BJ (cell line): ENCODE data around the gene SFXN1. TPM values are rescaled to one million over a fixed set of nuclear protein-coding genes. Genes with fewer than 3 reads are reported as not detected.

Source experiments
- CTCF ChIA-PET: fragments of 350-600 bp; formaldehyde crosslinking; extraction: SDS; loops from one replicate; lab custom pipeline; 2021; ENCODE audit warnings: antibody characterized with exemption, inconsistent platforms; lab: Yijun Ruan, JAX
- POLR2A ChIA-PET: fragments of 300-600 bp; sonication (Branson Sonifier 250); formaldehyde crosslinking; extraction: SDS; loops from one replicate; lab custom pipeline; 2021; ENCODE audit warnings: antibody characterized with exemption; lab: Charles Lee
- DNase-seq: peaks from one replicate; pipeline ENCODE4 v3.0.0-alpha.2; 2011; ENCODE audit warnings: low read depth
- H3K27me3 ChIP-seq: 2 replicates; pipeline ENCODE4 v1.6.0; 2011; ENCODE audit warnings: low read length; ENCODE audit not compliant: control insufficient read depth, insufficient read depth
- H3K36me3 ChIP-seq: 2 replicates; pipeline ENCODE4 v1.5.1; 2011; ENCODE audit warnings: low read length; ENCODE audit not compliant: control insufficient read depth, insufficient read depth
- H3K4me3 ChIP-seq: 2 replicates; pipeline ENCODE4 v1.5.1; 2011; ENCODE audit warnings: low read depth, mild to moderate bottlenecking, control low read depth, low read length
- polyA minus RNA-seq: library from RNA; depleted of rRNA, polyadenylated mRNA; stranded (reverse); fragments of >200 nt; gene quantifications from 2 replicates; pipeline ENCODE4 v1.2.3, GENCODE V29; 2011; rRNA and poly(A)+ RNA removed
- polyA plus RNA-seq: library from polyadenylated mRNA; depleted of rRNA; stranded (reverse); fragments of >200 nt; gene quantifications from 2 replicates; pipeline ENCODE4 v1.2.3, GENCODE V29; 2011; rRNA removed
- TF ChIP-seq, protein P1 (sequence below): IDR thresholded peaks from 2 replicates; pipeline ENCODE4 v1.5.1; 2011; ENCODE audit warnings: low read depth, mild to moderate bottlenecking, control low read depth, inconsistent platforms, low read length, moderate library complexity; ENCODE audit not compliant: insufficient read depth

Gene SFXN1, protein sequence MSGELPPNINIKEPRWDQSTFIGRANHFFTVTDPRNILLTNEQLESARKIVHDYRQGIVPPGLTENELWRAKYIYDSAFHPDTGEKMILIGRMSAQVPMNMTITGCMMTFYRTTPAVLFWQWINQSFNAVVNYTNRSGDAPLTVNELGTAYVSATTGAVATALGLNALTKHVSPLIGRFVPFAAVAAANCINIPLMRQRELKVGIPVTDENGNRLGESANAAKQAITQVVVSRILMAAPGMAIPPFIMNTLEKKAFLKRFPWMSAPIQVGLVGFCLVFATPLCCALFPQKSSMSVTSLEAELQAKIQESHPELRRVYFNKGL
- 89.9 and 103 TPM in 2 replicates for polyA plus RNA-seq
- polyA minus RNA-seq = 67.2 and 83.6 TPM in 2 replicates

- ChIA-PET CTCF (interaction anchor here (4.6 kb wide), 1 partner anchor 14 kb away, joined by 33 read pairs; no protein-coding TSS in a partner anchor), POLR2A (no interaction called here)
These were observed at the start of gene SFXN1 for GRCh38 chr5:175478384-175479124. TSS of gene SFXN1 (plus strand) at chr5:175478560. CDS start at chr5:175492104, 13,544 bp downstream.

GRCh38 chr5:175434800-175435199 is 43.6 kb upstream of the SFXN1 start:
- CTCF ChIA-PET = no interaction called here
- TF ChIP-seq, protein P1, sequence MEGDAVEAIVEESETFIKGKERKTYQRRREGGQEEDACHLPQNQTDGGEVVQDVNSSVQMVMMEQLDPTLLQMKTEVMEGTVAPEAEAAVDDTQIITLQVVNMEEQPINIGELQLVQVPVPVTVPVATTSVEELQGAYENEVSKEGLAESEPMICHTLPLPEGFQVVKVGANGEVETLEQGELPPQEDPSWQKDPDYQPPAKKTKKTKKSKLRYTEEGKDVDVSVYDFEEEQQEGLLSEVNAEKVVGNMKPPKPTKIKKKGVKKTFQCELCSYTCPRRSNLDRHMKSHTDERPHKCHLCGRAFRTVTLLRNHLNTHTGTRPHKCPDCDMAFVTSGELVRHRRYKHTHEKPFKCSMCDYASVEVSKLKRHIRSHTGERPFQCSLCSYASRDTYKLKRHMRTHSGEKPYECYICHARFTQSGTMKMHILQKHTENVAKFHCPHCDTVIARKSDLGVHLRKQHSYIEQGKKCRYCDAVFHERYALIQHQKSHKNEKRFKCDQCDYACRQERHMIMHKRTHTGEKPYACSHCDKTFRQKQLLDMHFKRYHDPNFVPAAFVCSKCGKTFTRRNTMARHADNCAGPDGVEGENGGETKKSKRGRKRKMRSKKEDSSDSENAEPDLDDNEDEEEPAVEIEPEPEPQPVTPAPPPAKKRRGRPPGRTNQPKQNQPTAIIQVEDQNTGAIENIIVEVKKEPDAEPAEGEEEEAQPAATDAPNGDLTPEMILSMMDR = no peak
- H3K36me3 ChIP-seq = no peaks in the 10 kb centered on the region
- DNase-seq = no peak
- no peak overlapping the region for H3K4me3 ChIP-seq
- POLR2A ChIA-PET = no interaction called here
- H3K27me3 ChIP-seq = no peaks in the 10 kb centered on the region

More at GRCh38 chr5:175478384-175479124, at the start of gene SFXN1:
- TF ChIP-seq, protein P1 = no peak
- DNase-seq = no peak
- H3K27me3 ChIP-seq = no peaks in the 10 kb centered on the region
- H3K36me3 ChIP-seq = peaks cover 1% of the 10 kb centered on the region; the same call in 1 of the 2 replicates
- H3K4me3 ChIP-seq = peak within 1 kb of the TSS; percentile 89

- ChIA-PET CTCF (no interaction called here), POLR2A (no interaction called here)
- TF ChIP-seq, protein P1 = no peak
- no peaks in the 10 kb centered on the region for H3K27me3 ChIP-seq
- no peak overlapping the region for H3K4me3 ChIP-seq
- no peaks in the 10 kb centered on the region for H3K36me3 ChIP-seq
- no peak for DNase-seq
These were observed 42.0 kb upstream of the SFXN1 start for GRCh38 chr5:175436359-175436758.

DNA sequence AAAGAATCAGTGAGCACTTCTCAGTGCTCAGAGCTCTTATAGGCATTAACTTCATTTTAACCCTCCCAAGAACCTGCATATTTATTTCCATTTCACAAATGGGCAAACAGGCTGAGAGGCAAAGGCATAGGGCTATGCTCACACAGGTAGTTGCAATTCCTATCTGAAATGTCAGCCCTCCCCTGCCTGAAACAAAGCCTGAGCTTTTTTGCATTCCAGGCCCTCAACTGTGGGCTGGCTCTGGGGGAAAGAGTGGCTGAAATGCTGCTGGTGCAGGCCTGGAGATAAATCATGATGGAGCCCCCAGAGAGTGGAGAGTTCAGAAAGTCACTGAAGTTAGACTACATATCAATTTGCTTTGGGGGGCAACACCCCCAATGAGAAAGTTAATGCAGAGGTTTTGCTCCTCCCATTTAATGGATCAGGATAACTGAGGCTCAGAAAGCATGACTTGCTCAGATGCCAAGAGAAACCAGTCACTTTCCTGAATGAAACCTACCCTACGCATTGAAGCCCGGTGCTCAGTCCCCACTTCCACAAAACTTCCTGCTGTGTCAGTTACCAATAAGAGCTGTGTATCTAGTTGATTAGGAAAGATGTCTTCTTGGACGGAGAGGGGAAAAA is 40.0 kb upstream of the SFXN1 start:
- no peak overlapping the region for H3K4me3 ChIP-seq
- TF ChIP-seq, protein P1 = no peak
- CTCF ChIA-PET = no interaction called here
- POLR2A ChIA-PET = no interaction called here
- H3K36me3 ChIP-seq = no peaks in the 10 kb centered on the region
- DNase-seq = no peak
- no peaks in the 10 kb centered on the region for H3K27me3 ChIP-seq
